ENCODE results near the gene ULK3.
A peak's percentile ranks its signal among the peaks of the same experiment; 100 is the strongest.

Gene ULK3

GRCh38 chr15:74839526-74840395, 3.2 kb downstream of the ULK3 start:
- no peak for DNase-seq

GRCh38 chr15:74838746-74839525, 4.0 kb downstream of the ULK3 start:
- no peak for DNase-seq

- no peak for DNase-seq
These were observed 4.8 kb downstream of the ULK3 start for GRCh38 chr15:74838137-74838516.

- DNase-seq = no peak
These were observed 5.3 kb downstream of the ULK3 start for GRCh38 chr15:74837482-74838136.

GRCh38 chr15:74836846-74837245, 6.1 kb downstream of the ULK3 start:
- no peak for DNase-seq

- DNase-seq = peak; percentile 79
These were observed 7.6 kb downstream of the ULK3 start for GRCh38 chr15:74835312-74835823.

GRCh38 chr15:74833376-74834107, 9.4 kb downstream of the ULK3 start:
- DNase-seq = no peak

GRCh38 chr15:74832826-74833225, 10.1 kb downstream of the ULK3 start:
- no peak for DNase-seq

- no peak for DNase-seq
These were observed 11.0 kb downstream of the ULK3 start for GRCh38 chr15:74831813-74832495.

- DNase-seq = no peak
These were observed 12.1 kb downstream of the ULK3 start for GRCh38 chr15:74830868-74831267.

- DNase-seq = no peak
These were observed 13.0 kb downstream of the ULK3 start for GRCh38 chr15:74829991-74830390.

- no peak for DNase-seq
These were observed 13.5 kb downstream of the ULK3 start for GRCh38 chr15:74829486-74829885.

GRCh38 chr15:74828835-74829234, 14.1 kb downstream of the ULK3 start:
- DNase-seq = no peak

GRCh38 chr15:74827614-74828013, 15.3 kb downstream of the ULK3 start:
- DNase-seq = no peak

GRCh38 chr15:74826921-74827320, 16.0 kb downstream of the ULK3 start:
- no peak for DNase-seq

- DNase-seq = peak; percentile 71
These were observed 16.6 kb downstream of the ULK3 start, which contains the start of gene CPLX3 for GRCh38 chr15:74826364-74826819. CPLX3 (plus strand) TSS chr15:74826627; CDS start chr15:74826704, 77 bp downstream.

GRCh38 chr15:74825866-74826265, 17.1 kb downstream of the ULK3 start:
- DNase-seq = no peak

- DNase-seq = no peak
These were observed 18.0 kb downstream of the ULK3 start for GRCh38 chr15:74824976-74825375.

GRCh38 chr15:74823324-74823723, 19.6 kb downstream of the ULK3 start:
- DNase-seq = no peak

GRCh38 chr15:74822233-74822632, 20.7 kb downstream of the ULK3 start:
- no peak for DNase-seq

- DNase-seq = no peak
These were observed 21.2 kb downstream of the ULK3 start for GRCh38 chr15:74821790-74822158.
